ENCODE data around the gene YTHDC2.

Gene YTHDC2

GRCh38 chr5:113513384-113514288 lies at the start of gene YTHDC2:
TSS of gene YTHDC2 (plus strand) at chr5:113513694. CDS start at chr5:113513896, 202 bp downstream.
- DNase-seq = peak; percentile 76

GRCh38 chr5:113474100-113474728 lies 39.3 kb upstream of the YTHDC2 start:
- no peak for DNase-seq

GRCh38 chr5:113478691-113479090 lies 34.8 kb upstream of the YTHDC2 start:
- no peak for DNase-seq

GRCh38 chr5:113480243-113480642 lies 33.3 kb upstream of the YTHDC2 start:
- no peak for DNase-seq

- DNase-seq = no peak
These were observed 26.1 kb upstream of the YTHDC2 start for GRCh38 chr5:113487416-113487780.

GRCh38 chr5:113487781-113488644 lies 25.5 kb upstream of the YTHDC2 start, which contains the start of gene MCC:
TSS of gene MCC (minus strand) at chr5:113488453.
- no peak for DNase-seq

- no peak for DNase-seq
These were observed 24.8 kb upstream of the YTHDC2 start for GRCh38 chr5:113488645-113489184.

- no peak for DNase-seq
These were observed 24.2 kb upstream of the YTHDC2 start for GRCh38 chr5:113489299-113489698.

GRCh38 chr5:113490317-113490716 lies 23.2 kb upstream of the YTHDC2 start:
- DNase-seq = no peak

- DNase-seq = no peak
These were observed 22.5 kb upstream of the YTHDC2 start for GRCh38 chr5:113491022-113491421.

- no peak for DNase-seq
These were observed 20.0 kb upstream of the YTHDC2 start for GRCh38 chr5:113493446-113493845.

GRCh38 chr5:113495422-113495841 lies 18.1 kb upstream of the YTHDC2 start:
- no peak for DNase-seq

GRCh38 chr5:113502073-113502472 lies 11.4 kb upstream of the YTHDC2 start:
- DNase-seq = no peak

- DNase-seq = no peak
These were observed 10.3 kb upstream of the YTHDC2 start for GRCh38 chr5:113503146-113503545.

- no peak for DNase-seq
These were observed 8.3 kb upstream of the YTHDC2 start for GRCh38 chr5:113505181-113505580.

GRCh38 chr5:113507601-113508000 lies 5.9 kb upstream of the YTHDC2 start:
- peak; percentile 34 for DNase-seq

GRCh38 chr5:113508756-113509155 lies 4.7 kb upstream of the YTHDC2 start:
- no peak for DNase-seq

- DNase-seq = no peak
These were observed 2.5 kb upstream of the YTHDC2 start for GRCh38 chr5:113510836-113511451.

GRCh38 chr5:113512341-113512740 lies 1.2 kb upstream of the YTHDC2 start:
- DNase-seq = no peak

GRCh38 chr5:113514289-113514635 lies 768 bp downstream of the YTHDC2 start:
- no peak for DNase-seq

GRCh38 chr5:113518884-113519283 lies 5.4 kb downstream of the YTHDC2 start:
- no peak for DNase-seq

GRCh38 chr5:113519412-113519811 lies 5.9 kb downstream of the YTHDC2 start:
- DNase-seq = no peak

- DNase-seq = no peak
These were observed 6.9 kb downstream of the YTHDC2 start for GRCh38 chr5:113520429-113520828.

Measured in NK-92 treated with Interleukin-12 subunit alpha and Interleukin-12 subunit beta, amount 100 ng/mL, for 24 hours (cell line).